CD4-positive, alpha-beta T cell treated with Interleukin-15 for 4 hours (primary cell): Measurements from ENCODE around the gene MYO7B.

ENCODE experiments used
- DNase-seq: peaks from one replicate; pipeline ENCODE4 v3.0.0-alpha.2; 2020; ENCODE audit warnings: low spot score

MYO7B gene

DNA sequence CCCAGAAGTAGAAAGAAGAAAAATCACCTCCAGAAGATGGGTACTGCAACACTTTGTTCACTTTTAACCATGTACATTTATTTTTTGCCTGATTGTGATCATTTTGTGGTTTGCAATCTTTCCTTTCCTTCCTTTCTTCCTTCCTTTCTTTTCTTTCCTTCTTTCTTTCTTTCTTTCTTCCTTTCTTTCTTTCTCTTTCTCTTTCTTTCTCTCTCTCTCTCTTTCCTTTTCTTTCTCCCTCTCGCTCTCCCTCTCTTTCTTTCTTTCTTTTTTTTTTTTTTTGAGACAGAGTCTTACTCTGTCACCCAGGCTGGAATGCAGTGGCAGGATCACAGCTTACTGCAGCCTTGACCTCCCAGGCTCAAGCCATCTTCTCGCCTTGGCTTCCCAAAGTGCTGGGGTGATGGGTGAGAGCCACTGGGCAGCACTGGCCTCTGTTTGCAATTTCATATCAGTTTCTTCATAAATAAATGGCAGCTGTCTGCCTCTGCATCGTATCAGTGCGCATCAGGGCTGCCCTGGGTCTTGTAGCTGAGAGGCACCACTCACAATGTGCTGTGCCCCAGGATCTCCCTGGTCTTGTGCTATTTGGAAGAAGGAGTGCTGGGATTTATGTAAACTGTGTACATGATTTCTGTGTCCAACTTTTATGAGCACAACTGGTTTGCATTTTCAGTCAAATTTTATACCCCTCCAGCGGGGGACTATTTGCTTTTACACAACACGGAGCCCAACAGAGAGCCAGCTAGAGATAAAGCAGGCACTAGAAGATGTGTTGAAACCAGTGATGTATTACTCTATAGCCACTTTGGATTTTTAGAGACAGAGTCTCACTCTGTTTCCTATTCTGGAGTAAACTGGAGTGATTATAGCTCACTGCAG lies 146.7 kb downstream of the MYO7B start:
- no peak for DNase-seq

GRCh38 chr2:127683056-127683455 lies 147.6 kb downstream of the MYO7B start:
- DNase-seq = no peak

DNA sequence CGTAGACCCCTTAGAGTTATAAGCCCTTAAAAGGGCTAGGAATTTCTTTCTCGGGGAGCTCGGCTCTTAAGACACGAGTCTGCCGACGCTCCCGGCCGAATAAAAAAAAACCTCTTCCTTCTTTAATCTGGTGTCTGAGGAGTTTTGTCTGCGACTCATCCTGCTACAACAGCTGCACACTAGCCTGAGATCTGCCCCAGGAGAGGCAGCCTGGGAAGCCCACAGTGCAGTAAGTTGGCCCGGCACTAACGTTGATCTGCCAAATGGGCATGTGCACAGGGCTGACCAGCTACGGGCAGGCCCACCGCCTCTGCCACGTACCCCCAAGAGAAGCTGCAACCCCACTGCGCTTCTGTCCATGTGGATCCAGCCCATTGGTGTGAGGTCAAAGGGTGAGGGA lies 148.3 kb downstream of the MYO7B start:
- no peak for DNase-seq

DNA sequence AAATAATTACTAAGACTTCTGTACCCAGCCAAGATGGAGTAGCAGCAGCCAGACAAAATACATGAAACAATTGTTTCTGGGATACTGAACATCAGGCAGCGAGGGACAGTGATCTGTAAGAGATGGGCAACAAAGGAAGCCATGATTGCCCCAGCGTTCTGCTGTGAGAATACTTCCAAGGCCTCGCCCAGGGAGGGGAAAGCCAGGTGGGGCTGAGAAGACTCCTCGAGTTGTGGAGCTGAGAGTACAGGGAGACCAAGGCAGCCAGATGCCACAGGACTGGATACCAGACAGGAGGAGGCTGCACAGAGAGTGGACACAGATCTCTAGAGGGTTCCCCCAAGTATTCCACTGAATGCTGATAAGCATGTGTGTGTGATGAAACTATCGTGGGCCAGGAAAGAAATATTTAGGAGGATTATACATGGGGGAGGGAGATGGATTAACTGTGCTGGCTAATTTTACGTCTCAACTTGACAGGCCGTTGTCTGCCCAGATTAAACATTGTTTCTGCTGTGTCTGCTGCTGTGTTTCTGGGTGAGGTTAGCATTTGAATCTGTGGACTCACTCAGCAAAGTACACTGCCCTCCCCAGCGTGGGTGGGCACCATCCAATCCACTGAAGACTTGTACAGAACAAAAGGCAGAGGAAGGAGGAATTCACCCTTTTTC lies 150.1 kb downstream of the MYO7B start:
- DNase-seq = no peak
